NCI-H1694 (cell line): Measurements from ENCODE around the gene DELE1.

Experiments
- DNase-seq: peaks from one replicate; lab custom pipeline; 2025; lab: John Stamatoyannopoulos, UW

Gene DELE1

GRCh38 chr5:141957367-141957996 is 33.8 kb downstream of the DELE1 start:
- DNase-seq, result no peak

DNA sequence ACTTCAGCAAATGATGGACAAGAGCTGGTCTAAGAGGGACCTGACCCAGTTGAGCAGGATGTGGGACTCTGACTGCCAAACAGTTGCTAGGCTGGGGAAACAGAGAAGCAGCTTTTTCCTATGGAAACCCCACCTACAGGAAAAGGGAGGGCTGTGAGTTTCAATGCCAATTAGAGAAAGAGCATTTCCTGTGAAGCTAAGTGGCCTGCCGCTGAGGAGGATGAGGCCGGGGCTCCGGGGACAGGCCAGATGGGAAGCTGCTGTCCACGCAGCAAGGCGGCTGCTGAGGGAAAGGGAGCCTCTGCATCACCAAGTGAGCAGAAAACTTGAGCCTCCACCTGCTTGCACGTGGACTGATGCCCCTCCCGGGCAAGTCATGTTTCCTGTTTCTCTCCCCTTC is 34.4 kb downstream of the DELE1 start, which contains the start of gene PCDH12:
Gene PCDH12, minus strand, starts transcription at position 90 of the 400 bp plus-strand sequence. CDS start 351 bp downstream, outside the sequence.
- DNase-seq, result no peak

DNA sequence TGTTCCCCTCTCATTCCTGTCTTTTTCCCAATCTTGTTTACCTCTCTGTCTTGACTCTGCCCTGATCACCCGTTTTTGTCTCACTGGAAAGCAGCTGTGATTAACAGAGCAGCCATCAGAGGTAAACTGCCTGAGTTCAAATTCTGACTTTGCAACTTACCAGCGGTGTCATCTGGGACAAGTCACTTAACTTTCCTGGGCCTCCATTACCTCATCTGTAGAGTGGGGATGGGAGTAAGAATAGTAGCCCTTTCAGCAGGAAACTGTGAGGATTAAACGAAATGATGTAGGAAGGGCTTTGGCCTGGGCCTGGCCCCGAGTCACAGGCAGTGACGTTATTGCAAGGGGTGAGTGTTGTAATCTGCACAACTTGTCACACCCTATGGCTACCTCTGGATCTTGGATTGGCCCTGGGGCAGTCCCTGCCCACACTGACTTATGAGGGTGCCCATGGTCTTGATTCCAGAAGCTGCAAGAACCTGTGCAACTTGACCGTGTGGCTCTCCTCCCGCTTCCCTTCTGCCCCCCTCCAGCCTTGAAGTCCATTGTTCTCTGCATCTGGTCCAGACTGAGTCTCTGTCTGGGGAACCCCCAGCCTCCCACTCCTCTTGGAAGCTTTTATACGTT is 35.0 kb downstream of the DELE1 start:
- no peak for DNase-seq

- DNase-seq, result no peak
Observed at GRCh38 chr5:141960018-141960417, 36.3 kb downstream of the DELE1 start.

DNA sequence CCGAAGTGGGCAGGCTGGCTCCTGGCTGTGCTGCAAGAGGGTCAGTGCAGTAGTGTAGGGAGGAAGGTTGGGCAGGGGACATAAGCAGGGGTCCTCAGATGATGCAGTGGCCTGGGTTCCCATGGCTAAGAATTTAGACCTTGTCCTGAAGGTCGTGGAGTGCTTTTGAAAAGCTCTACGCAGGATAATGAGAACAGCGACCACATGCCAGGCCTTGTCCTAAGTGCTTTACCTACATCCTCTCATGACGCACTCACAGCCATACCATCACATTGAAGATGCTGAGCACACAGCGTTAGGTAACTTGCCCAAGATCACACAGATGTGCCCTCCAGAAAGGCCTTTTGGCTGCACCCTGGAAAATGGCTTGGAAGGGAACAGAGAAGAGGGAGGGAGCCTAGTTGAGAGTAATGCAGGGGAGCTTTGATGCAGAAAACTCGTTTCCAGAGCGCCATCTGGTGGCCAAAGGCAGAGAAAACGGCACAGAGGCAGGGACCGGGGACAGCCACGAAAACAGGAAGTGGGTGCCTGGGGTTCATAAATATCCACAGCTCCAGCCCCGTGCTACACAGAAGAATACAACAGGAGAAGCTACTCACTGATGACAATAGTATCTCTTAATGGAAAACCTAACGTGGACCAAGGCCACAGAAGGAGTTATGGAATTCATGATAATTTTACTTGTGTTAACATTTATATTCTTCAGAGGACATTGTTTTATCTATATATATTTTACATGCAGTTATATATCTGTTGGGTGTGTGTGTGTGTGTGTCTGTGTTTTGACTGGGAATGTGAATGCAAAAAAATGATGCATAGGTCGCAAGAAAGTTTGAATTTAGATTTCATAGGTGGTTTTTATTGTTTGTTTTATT is 37.0 kb downstream of the DELE1 start:
- peak; percentile 71 for DNase-seq

DNA sequence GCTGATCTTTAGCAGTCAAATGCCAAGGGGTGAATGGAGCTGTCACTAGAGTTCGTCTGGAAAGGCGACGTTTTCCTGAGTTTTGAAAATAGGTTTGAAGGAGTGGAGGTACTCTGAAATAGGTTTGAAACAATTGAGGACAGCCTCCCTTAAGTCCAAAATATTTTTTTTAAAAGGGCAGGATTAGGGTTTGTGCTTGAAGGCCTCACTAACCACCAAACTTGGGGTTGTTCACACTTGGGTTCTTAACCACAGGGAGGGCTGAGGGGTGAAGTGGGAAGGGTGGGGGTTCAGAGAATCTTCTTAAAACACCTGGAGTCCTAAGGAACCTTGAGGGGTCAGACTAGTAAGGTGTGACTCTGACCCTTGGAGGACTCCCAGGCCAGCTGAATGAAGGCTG is 37.8 kb downstream of the DELE1 start:
- no peak for DNase-seq

DNA sequence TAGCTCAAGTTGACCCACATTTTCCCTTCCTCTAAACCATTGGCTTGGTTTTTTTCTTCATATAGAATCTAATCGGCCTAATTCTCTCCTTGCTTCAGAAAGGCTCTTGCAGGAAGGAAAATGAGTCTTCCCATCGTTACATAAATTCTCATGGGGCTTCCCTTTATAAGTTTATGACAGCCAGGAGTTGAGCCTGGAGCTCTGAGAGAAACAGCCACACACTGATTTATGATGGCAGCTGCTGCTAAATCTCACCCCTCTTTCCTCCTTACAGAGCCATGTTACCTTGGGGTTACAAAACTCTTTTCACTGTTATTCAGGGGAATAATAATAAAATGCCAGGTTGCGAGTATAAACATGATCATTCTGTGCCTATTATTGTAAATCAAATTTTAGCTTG is 40.0 kb downstream of the DELE1 start:
- DNase-seq, result no peak

DNA sequence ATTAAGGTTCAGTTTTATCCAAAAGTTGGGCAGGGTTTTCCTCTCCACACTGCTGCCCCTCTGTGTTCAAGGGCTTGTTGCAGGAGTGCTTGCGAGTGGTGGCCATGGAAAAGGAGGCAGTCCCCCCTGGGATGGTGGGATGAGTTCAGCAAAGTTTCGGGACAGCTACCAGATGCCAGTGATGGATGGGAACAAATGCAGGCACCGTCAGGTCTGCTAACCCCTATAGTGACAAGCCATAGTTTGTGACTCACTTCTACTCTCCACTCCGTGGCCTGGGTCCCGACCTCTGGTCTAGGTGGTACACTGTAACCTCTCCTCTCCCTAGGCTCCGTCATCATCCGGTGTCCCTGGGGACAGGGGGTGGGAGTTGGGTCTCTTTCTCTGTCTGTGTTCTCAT is 41.4 kb downstream of the DELE1 start:
- no peak for DNase-seq

DNA sequence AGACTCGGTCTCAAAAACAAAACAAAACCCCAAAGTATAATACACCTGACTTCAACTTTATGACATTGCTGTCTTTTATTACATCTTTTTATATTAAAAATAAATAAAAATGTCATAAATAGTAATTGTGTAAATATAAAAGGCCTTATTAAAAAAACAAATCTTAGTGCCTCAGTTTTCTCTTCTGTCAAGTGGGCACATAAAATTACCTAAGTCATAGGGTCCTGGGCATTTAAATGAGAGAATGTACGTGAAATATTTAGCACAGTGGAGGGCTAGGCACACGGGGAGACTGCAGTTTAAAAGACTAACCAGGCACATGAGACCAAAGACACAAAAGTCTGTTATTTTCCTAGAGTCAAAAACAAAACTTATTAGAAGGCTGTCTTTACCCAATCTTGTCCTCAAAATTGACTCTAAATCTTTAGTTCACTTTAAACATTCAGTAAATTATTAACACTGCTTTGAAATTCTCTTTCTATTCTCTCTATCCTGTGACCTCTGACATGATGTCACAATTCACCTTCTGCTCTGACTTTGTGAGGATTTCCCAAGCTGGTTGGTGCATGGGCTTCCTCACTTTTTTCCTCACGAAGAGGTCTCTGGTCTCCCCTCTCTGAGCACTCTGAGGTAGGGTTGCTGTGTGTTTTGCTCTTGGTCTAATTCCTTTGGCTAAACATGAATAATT is 42.7 kb downstream of the DELE1 start:
- no peak for DNase-seq

DNA sequence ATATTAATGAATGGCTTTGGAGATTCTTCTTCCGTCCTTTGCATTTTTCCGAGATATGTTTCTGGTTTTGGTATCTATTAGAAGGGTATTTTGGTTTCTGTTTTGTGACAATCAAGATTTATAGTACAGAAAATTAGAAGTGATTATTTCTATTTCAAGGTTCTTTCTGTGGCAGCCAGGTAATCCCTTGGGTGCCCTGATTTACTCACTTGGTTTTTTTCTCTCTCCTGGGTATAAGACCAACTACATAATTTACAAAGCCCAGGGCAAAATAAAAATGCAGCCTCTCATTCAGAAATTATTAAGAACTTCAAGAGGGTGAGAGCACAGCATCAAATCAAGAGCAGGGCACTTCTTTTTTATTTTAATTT is 43.3 kb downstream of the DELE1 start:
- DNase-seq, result no peak

DNA sequence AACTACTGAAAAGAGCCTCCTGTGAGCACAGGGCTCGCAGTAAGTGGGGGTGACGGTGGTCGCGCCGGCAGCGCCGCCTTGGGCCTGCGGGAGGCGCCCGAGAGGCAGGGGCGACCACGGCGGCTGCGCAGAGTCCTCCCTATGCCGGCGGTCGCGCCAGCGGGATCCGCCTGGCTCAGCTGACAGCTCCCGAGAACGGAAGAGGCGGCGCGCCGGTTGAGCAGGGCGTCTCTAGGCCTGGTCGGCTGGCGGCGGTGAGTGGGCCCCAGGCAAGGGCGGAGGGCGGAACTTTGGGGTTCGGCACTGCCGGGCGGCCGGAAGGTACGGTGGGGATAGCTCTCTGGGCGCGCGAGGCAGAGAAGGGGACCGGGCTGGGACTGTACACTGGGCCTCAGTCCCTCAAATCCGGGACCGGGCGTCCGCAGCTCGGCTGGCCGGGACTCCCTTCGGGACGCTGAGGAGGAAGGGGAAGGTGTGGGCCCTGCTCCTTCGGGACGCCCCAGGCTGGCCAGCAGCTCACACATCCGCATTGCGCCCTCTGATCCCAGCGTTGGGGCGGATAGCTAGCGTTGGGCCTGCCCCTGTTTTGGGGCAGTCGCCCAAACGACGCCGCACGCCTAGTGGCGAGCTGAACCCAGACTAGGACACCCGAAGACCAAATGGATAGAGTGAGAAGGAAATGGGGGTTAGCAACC is 45.4 kb downstream of the DELE1 start, which contains the start of gene RNF14:
Gene RNF14, plus strand, starts transcription at position 192 of the 695 bp plus-strand sequence. CDS start 4,484 bp downstream, outside the sequence.
- peak; percentile 80 for DNase-seq

GRCh38 chr5:141969783-141970771 is 46.4 kb downstream of the DELE1 start:
- DNase-seq, result no peak

GRCh38 chr5:141973871-141974595 is 50.4 kb downstream of the DELE1 start:
- no peak for DNase-seq

DNA sequence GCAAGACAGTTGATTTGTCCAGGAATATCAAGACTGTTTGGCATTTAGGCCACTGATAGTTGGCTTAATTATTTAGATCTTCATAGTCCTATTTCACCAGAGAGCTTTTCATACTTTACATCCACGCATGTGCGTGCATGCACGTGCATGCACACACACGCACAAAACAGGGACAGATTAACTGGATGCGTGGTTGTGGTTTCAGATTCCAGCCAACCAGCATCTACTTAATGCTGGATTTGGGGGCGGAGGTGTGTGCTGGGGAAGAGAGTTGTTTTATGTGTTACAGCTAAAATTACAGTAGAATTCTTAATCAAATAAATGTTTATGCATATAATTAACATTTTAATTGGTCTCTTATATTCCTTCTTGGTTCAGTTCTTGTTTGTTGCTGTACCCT is 52.5 kb downstream of the DELE1 start:
- DNase-seq, result no peak

GRCh38 chr5:141978389-141978788 is 54.7 kb downstream of the DELE1 start:
- no peak for DNase-seq

- no peak for DNase-seq
Observed at GRCh38 chr5:141982626-141983025, 59.0 kb downstream of the DELE1 start.

DNA sequence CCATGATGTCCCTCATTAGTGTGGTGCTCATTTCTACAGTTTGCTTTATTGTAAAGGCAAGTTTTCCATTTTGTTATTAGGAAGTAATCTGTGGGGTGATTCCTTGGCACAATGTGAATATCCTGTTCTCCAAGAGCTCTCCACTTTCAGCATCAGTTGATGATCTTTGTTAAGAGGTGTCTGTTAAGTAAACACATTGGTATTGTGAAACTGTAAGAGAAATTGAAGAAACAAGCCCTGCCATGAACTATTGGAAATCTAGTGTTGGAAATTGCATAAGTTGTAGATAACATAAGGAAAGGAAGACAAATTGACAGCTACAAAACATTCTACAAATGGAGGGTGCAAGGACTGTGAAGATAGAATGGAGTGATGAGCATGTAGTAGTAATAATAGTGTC is 62.4 kb downstream of the DELE1 start:
- no peak for DNase-seq

DNA sequence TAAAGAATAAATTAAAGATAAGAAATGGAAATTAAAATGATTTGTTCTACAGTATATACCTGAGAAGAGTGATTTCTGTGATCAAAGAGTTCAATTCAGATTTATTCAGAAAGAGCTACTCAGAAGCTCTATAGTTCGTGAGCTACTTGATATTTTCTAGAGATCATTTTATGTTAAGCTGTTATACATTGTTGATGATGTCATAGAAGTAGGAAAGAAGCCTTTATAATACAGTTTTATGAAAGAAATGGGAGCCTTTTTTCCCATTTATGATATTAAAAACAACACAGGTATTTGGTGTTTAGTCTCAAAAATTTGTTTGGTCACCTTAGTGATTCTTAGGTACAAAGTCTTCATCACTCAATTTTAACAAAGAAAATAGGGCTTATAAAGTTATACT is 66.0 kb downstream of the DELE1 start:
- DNase-seq, result no peak
